ENCODE results near the gene SEBOX. TPM values are rescaled to one million over a fixed set of nuclear protein-coding genes. Genes with fewer than 3 reads are reported as not detected.

SEBOX gene
- total and polyA plus RNA-seq, 2 of the 8 experiments (the other 6 are each of a cell fraction or from before 2014, with no cell fraction given), result not detected

DNA sequence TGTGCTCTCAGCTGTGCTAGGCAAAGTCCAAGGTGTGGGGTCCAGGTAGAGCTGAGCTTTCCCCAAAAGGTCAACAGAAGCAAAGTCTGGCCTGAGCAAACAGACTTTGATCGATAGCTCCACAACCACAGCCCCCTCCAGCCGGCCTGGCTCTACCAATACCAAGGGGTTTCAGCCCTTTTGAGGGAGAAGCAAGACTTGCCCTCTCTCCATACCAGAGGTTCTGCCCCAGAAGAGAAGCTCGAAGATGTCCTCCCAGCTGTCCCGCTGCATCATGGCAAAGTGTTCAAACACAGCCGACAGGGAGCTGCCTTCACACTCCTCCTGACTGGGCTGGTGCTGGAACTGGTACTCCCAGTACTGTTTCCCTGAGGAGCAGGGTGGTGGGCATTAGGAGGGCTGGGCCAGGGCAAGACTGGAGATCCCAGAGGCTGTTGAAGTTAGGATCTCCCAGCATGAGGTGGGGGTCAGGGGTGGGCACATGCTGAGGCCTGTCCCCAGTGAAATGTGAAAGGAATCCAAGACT, 3.4 kb upstream of the SEBOX start:
- Histone ChIP-seq H3K9ac (replicated peaks in 1 of 4; ENCODE audit: extremely low read depth in 1 of 4, low read depth in 3 of 4, low read length in 3 of 4) (no peak overlapping the region), H3K27ac (ENCODE audit: low read depth, low read length) (no peak overlapping the region), H3K9me3 (ENCODE audit: insufficient read depth in 2 of 2, low read depth in 1 of 2, low read length in 1 of 2) (no peaks in the 10 kb centered on the region), H4K8ac (ENCODE audit: extremely low read depth, insufficient read depth, low read length) (no peak overlapping the region), H3K14ac (ENCODE audit: insufficient read length) (no peak overlapping the region), H3K23me2 (ENCODE audit: low read depth, low read length) (peaks cover 16% of the 10 kb centered on the region; the same call in 1 of the 2 replicates), H3K36me3 (ENCODE audit: control insufficient read depth in 2 of 4, insufficient read depth in 4 of 4, low read length in 3 of 4) (0 out of 8 replicates have a peak, but pooled peaks cover 0 to 2% (median 0%) of the 10 kb centered on the region in 4 experiments), H3K18ac (ENCODE audit: extremely low read depth, low read length) (no peak overlapping the region), H3K23ac (ENCODE audit: insufficient read length) (no peak overlapping the region), H3K4me3 (ENCODE audit: extremely low read depth in 1 of 4, insufficient read depth in 2 of 4, low read depth in 3 of 4, low read length in 4 of 4) (no peak overlapping the region), H4K5ac (ENCODE audit: insufficient read length, low read depth, low read length) (no peak overlapping the region), H2BK120ac (replicated peaks; ENCODE audit: low read depth, low read length) (no peak overlapping the region), H3K79me2 (ENCODE audit: control insufficient read depth in 1 of 2, insufficient read depth in 2 of 2, low read length in 2 of 2) (no peaks in the 10 kb centered on the region), H2AK5ac (ENCODE audit: low read depth, low read length) (no peak overlapping the region), H3K56ac (replicated peaks; ENCODE audit: insufficient read length, low read depth, low read length) (no peak overlapping the region), H2BK20ac (ENCODE audit: low read length) (no peak overlapping the region), H4K20me1 (replicated peaks in 1 of 2; ENCODE audit: control insufficient read depth in 1 of 2, insufficient read depth in 2 of 2, low read length in 2 of 2) (peaks cover 2 to 8% of the 10 kb centered on the region in 2 experiments), H3K4ac (replicated peaks; ENCODE audit: insufficient read length, low read depth, low read length) (no peak overlapping the region), H2BK12ac (ENCODE audit: low read depth, low read length) (no peak overlapping the region), H4K91ac (replicated peaks; ENCODE audit: insufficient read length, low read length) (no peak overlapping the region), H3K79me1 (ENCODE audit: low read depth, low read length) (no peaks in the 10 kb centered on the region), H2BK15ac (ENCODE audit: low read length) (no peak overlapping the region), H2AFZ (ENCODE audit: low read length) (no peak overlapping the region), H3K4me2 (ENCODE audit: insufficient read depth in 1 of 2, low read depth in 2 of 2, low read length in 2 of 2) (no peak overlapping the region), H3K27me3 (replicated peaks in 1 of 4; ENCODE audit: control insufficient read depth in 3 of 4, extremely low read depth in 1 of 4, insufficient read depth in 3 of 4, low read length in 3 of 4) (peaks cover 9 to 15% (median 14%) of the 10 kb centered on the region in 4 experiments), H3K4me1 (replicated peaks in 1 of 4; ENCODE audit: control insufficient read depth in 3 of 4, insufficient read depth in 4 of 4, low read length in 3 of 4) (peaks cover 3 to 16% (median 9%) of the 10 kb centered on the region in 4 experiments; a peak in 6 of 7 replicates), H2BK5ac (ENCODE audit: low read depth, low read length) (no peak overlapping the region)
- no peak for TF ChIP-seq MAFK (IDR thresholded peaks at IDR 0.05; ENCODE audit: low read depth, low read length)
- TF ChIP-seq NANOG (IDR thresholded peaks at IDR 0.05; ENCODE audit: insufficient read depth, low read depth, low read length, poor library complexity, severe bottlenecking), result no peak
- TF ChIP-seq SIX5 (IDR thresholded peaks at IDR 0.05; ENCODE audit: low read depth, low read length), result no peak
- no peak for TF ChIP-seq CHD1 (IDR thresholded peaks at IDR 0.05; ENCODE audit: low read depth, low read length)
- TF ChIP-seq TCF12 (IDR thresholded peaks at IDR 0.05; ENCODE audit: low read depth, low read length), result no peak
- TF ChIP-seq TBP (IDR thresholded peaks at IDR 0.05; ENCODE audit: low read depth, low read length), result no peak
- no peak for TF ChIP-seq BRCA1 (IDR thresholded peaks at IDR 0.05; ENCODE audit: low read depth, low read length)
- no peak for TF ChIP-seq CBX8 (IDR thresholded peaks at IDR 0.05; ENCODE audit: borderline replicate concordance, low read depth, low read length)
- TF ChIP-seq CEBPB (IDR thresholded peaks at IDR 0.05; ENCODE audit: low read depth, low read length), result no peak
- DNase-seq (ENCODE audit: low read depth in 1 of 2, low spot score in 2 of 2), result no peak
- POLR2A ChIA-PET (ENCODE audit: partially characterized antibody), result interaction anchor here (1.0 to 12.7 kb wide), 4 partner anchors 10 to 36 kb away, joined by 3 to 103 read pairs (median 6); partner anchors contain the start of genes IFT20, POLDIP2 and TNFAIP1
- no peak for FAIRE-seq
- CTCF ChIA-PET (ENCODE audit: partially characterized antibody), result interaction anchor here (0.8 to 4.6 kb wide), 9 partner anchors 9 to 180 kb away, joined by 3 to 20 read pairs (median 3); partner anchors contain the start of gene POLDIP2
- WGBS, 2 experiments (ENCODE audit: extremely low coverage in 1 of 2, insufficient coverage in 1 of 2, insufficient read length in 1 of 2, insufficient replicate concordance in 2 of 2, low coverage in 1 of 2, low lambda C conversion rate in 2 of 2, missing lambda C conversion rate in 1 of 2), result 96% methylated on average over 5 of the region's 5 CpGs; no CpG with 5 or more reads in 1 of the 2 experiments
